Neutrophil (primary cell): ENCODE results near the gene UNC5B.

Experiments
- H3K27ac ChIP-seq: fragments of 200-600 bp; sonication (generic); 2 replicates; pipeline ENCODE4 v1.5.1; 2016; ENCODE audit warnings: mild to moderate bottlenecking, moderate library complexity
- H3K27me3 ChIP-seq: fragments of 200-600 bp; sonication (generic); 2 replicates; pipeline ENCODE4 v1.6.0; 2016; ENCODE audit warnings: mild to moderate bottlenecking
- H3K36me3 ChIP-seq: fragments of 200-600 bp; sonication (generic); 2 replicates; pipeline ENCODE4 v1.5.1; 2017
- H3K4me1 ChIP-seq, 2 experiments: fragments of 200-600 bp in 1 of 2; sonication (generic) in 1 of 2; 1 replicate in 1 of 2; 2 replicates in 1 of 2; pipeline versions ENCODE4 v1.5.1 to v1.6.1; 2013 to 2016; ENCODE audit warnings: low read depth in 1 of 2, low read length in 1 of 2, mild to moderate bottlenecking in 1 of 2, moderate library complexity in 1 of 2; ENCODE audit not compliant: control insufficient read depth in 1 of 2, insufficient read depth in 1 of 2
- H3K4me3 ChIP-seq, 2 experiments: fragments of 200-600 bp in 1 of 2; sonication (generic) in 1 of 2; 1 replicate in 1 of 2; 2 replicates in 1 of 2; pipeline ENCODE4 v1.5.1; 2013 to 2016; ENCODE audit warnings: low read depth in 1 of 2, low read length in 1 of 2, mild to moderate bottlenecking in 1 of 2, moderate library complexity in 1 of 2
- H3K9me3 ChIP-seq: fragments of 200-600 bp; sonication (generic); 2 replicates; pipeline ENCODE4 v1.5.1; 2016
- CTCF ChIP-seq: fragments of 200-600 bp; sonication (generic); IDR thresholded peaks from 2 replicates; pipeline ENCODE4 v1.5.1; 2016; ENCODE audit warnings: antibody characterized with exemption

The UNC5B gene

GRCh38 chr10:71257319-71257997 is 45.1 kb downstream of the UNC5B start:
- no peaks in the 10 kb centered on the region for H3K36me3 ChIP-seq
- no peaks in the 10 kb centered on the region for H3K27me3 ChIP-seq
- H3K4me3 ChIP-seq = no peak overlapping the region
- TF ChIP-seq CTCF = no peak
- H3K4me1 ChIP-seq = no peaks in the 10 kb centered on the region
- H3K9me3 ChIP-seq = no peaks in the 10 kb centered on the region
- H3K27ac ChIP-seq = no peak overlapping the region

GRCh38 chr10:71258046-71258445 is 45.7 kb downstream of the UNC5B start:
- no peak for TF ChIP-seq CTCF
- H3K27me3 ChIP-seq = no peaks in the 10 kb centered on the region
- no peaks in the 10 kb centered on the region for H3K9me3 ChIP-seq
- H3K36me3 ChIP-seq = no peaks in the 10 kb centered on the region
- no peaks in the 10 kb centered on the region for H3K4me1 ChIP-seq
- no peak overlapping the region for H3K4me3 ChIP-seq
- no peak overlapping the region for H3K27ac ChIP-seq

- no peak for TF ChIP-seq CTCF
- Histone ChIP-seq H3K4me3 (no peak overlapping the region), H3K4me1 (no peaks in the 10 kb centered on the region), H3K36me3 (no peaks in the 10 kb centered on the region), H3K27ac (no peak overlapping the region), H3K9me3 (no peaks in the 10 kb centered on the region), H3K27me3 (no peaks in the 10 kb centered on the region)
Observed at GRCh38 chr10:71258446-71259145, 46.2 kb downstream of the UNC5B start.

GRCh38 chr10:71259282-71259681 is 46.9 kb downstream of the UNC5B start:
- Histone ChIP-seq H3K4me3 (no peak overlapping the region), H3K36me3 (no peaks in the 10 kb centered on the region), H3K27ac (no peak overlapping the region), H3K9me3 (no peaks in the 10 kb centered on the region), H3K27me3 (no peaks in the 10 kb centered on the region), H3K4me1 (no peaks in the 10 kb centered on the region)
- no peak for TF ChIP-seq CTCF

- Histone ChIP-seq H3K4me1 (no peaks in the 10 kb centered on the region), H3K36me3 (no peaks in the 10 kb centered on the region), H3K9me3 (no peaks in the 10 kb centered on the region), H3K4me3 (no peak overlapping the region), H3K27me3 (no peaks in the 10 kb centered on the region), H3K27ac (no peak overlapping the region)
- TF ChIP-seq CTCF = no peak
Observed at GRCh38 chr10:71259815-71260501, 47.6 kb downstream of the UNC5B start.
